Ovary (tissue), 3 donors: Measurements from ENCODE around the gene TM4SF20.

ENCODE experiments used
- CTCF ChIP-seq, 3 donors: fragments of 450-650 bp in 2 of 3; fragments of 200-600 bp in 1 of 3; IDR thresholded peaks; one replicate each; pipeline versions ENCODE4 v1.5.1 to v1.8.0; 2016 to 2022; ENCODE audit warnings: antibody characterized with exemption in 3 of 3, mild to moderate bottlenecking in 1 of 3
- EP300 ChIP-seq: sonication (generic); formaldehyde crosslinking; IDR thresholded peaks from one replicate; pipeline ENCODE4 v1.6.1; 2017; ENCODE audit warnings: antibody characterized with exemption
- POLR2A ChIP-seq: fragments of 450-650 bp; IDR thresholded peaks from one replicate; pipeline ENCODE4 v1.6.1; 2017; ENCODE audit warnings: antibody characterized with exemption, mild to moderate bottlenecking, moderate library complexity
- donor health status: DM: no; HTN: no; CAD: no.

DNA sequence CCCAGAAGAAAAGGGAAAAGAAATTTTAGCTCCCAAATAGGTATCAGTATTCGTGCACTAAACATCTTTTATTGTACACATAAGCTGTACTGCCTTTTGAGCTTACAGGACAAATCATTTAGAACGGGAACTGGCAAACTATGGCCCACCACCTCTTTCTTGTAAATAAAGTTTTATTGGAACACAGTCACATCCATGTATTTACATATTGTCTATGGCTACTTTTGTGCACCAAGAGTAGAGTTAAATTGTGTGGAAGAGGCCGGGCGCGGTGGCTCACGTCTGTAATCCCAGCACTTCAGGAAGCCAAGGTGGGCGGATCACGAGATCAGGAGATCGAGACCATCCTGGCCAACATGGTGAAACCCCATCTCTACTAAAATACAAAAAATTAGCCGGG, 5.7 kb downstream of the TM4SF20 start:
- TF ChIP-seq CTCF (IDR thresholded peaks at IDR 0.05) (no peak), EP300 (no peak), POLR2A (no peak)
